Measurements from ENCODE around the gene TIPIN.
"Not testable (repeated sequence)": the region's sequence is repeated elsewhere in the genome, so short reads cannot be mapped to it uniquely, and the experiment has no call there.

The TIPIN gene

DNA sequence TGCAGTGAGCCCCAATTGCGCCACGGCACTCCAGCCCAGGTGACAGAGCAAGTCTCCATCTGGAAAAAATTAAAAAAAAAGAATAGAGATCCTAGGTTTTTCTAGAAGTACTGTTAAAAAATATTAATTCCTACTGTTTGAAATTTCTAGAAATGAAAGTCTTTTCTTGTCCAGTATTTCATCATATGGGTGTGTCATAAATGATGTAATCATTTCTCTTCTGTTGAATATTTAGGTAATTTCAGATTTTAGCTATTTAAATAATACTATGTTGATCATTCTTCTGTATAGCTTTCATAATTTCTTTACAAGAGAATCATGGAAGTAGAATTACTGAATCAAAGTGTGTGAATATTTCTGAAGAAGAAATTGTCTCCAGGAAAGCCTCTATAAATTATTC, 24.9 kb upstream of the TIPIN start:
- DNase-seq (ENCODE audit: low spot score): not testable (repeated sequence)

DNA sequence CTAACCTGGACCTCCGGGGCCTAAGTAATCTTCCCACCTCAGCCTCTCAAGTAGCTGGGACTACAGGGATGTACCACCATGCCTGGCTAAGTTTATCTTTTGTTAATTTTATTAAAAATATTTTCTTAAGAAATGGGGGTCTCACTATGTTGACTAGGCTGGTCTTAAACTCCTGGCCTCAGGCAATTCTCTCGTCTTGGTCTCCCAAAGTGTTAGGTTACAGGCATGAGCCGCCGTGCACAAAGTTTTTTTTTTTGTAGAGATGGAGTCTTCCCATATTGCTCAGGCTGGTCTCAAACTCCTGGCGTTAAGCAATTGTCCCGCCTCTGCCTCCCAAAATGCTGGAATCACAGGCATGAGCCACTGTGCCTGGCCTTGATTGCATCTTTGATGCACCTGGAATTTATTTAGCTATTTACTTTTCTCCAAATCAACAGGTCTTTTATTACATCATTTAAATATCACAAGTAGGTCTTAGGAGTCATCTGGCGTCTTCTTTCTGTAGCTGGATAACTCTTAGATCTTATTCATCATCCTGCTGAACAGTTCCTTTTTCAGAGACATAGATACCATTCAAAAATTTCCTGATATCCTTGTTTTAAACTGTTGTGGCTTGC, 22.4 kb upstream of the TIPIN start:
- no peak for DNase-seq (ENCODE audit: low spot score)

DNA sequence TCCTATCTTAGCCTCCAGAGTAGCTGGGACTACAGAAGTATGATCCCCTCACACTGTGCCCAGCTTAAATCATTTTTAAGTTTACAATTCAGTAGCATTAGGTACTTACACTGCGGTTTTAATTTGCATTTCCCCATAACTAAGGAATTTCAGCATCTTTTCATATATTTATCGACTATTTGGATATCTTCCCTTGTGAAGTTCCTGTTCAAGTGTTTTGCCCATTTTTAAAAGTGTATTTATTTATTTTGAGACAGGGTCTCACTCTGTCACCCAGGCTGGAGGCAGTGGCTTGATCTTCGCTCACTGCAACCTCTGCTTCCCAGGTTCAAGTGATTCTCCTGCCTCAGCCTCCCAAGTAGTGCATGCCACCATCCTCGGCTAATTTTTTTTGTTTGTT, 17.7 kb upstream of the TIPIN start:
- DNase-seq (ENCODE audit: low spot score): no peak

DNA sequence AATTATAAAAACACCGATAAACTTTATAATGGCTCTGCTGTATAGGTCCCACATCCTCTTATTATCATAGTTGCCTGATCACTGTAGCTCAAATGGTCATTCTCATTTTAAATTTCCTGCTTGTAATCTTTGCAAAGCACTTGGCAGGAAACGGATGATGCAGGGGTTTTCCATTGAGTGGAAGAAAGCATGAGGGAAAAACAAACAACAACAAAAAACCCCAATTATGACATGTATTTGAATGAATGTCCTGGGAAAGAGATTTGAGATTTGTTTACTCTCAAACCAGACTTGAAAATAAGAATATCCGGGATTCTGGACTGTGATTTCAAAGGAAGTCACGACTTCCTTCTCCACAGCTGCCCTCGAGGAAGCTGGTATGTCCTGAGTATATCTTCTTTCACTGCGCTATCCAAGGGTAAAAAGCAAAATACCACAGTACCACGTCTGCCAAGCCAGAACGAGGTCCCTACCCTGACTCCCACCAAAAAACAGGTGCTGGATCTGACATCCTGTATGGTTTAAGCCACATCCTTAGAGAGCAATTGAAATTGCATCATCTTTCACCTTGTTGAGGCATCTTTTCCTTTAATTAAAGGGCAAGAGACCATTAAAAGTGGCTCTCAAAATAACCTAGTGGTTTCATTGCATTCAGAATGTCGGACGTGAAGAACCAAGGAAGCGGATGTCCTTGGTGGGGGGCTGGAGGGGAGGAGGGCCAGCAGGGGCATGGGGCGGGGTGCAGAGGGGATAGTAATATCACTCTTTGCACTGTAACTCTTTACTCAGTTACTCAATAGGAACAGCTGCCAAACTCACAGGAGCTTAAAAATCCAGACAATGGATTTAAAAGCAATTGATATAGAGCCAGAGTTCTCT, 13.5 kb upstream of the TIPIN start:
- DNase-seq (ENCODE audit: low spot score): no peak

DNA sequence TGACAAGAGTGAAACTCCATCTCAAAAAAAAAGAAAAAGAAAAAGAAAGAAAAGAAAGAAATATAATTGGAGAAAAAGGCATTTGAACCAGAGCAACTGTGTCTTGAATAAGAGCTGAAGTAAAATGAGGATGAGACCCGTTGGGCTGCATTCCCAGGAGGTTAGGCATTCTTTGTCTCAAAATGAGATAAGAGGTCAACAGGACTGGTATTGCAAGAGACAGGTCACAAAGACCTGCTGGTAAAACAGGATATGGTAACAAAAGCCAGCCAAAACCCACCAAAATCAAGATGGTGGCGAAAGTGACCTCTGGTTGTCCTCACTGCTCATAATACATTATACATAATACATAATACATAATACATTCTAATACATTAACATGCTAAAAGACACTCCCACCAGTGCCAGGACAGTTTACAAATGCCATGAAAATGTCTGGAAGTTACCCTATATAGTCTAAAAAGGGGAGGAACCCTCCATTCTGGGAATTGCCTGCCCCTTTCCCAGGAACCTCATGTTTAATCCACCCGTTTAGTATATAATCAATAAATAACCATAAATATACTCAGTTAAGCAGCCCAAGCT, 8.6 kb upstream of the TIPIN start:
- no peak for DNase-seq (ENCODE audit: low spot score)

DNA sequence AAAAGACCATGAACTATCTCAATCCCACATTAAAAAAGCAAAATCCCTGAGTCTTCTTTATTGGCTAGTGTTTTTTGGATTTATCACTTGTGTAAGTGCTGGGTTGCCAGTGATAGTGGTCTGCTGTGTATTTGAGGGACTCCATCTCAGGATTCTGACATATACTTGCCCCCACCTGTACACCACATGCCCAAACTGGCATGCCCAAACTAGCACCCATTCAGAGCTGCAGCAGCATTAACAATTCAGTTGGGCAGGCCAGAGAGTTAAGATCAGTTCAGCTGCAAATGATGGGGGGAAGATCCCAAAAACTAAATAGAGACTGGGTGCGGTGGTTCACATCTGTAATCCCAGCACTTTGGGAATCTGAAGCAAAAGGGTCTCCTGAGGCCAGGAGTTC, 6.3 kb upstream of the TIPIN start:
- no peak for DNase-seq (ENCODE audit: low spot score)

DNA sequence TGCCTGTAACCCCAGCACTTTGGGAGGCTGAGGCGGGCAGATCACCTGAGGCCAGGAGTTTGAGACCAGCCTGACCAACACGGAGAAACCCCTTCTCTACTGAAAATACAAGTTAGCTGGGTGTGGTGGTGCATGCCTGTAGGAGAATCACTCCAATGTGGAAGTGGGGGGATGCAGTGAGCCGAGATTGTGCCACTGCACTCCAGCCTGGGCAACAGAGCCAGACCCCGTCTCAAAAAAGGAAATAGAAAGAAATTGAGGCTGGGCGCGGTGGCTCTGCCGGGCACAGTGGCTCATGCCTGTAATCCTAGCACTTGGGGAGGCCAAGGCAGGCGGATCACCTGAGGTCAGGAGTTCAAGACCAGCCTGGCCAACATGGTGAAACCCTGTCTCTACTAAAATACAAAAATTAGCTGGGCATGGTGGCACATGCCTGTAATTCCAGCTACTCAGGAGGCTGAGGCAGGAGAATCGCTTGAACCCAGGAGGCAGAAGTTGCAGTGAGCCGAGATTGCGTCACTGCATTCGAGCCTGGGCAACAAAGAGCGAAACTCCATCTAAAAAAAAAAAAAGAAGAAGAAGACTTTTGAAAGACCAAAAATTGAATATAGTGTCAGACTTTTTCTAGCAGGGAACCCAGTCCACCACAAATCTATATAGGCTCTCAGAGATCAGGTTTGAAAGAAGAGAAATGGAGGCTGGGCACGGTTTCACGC, 5.4 kb upstream of the TIPIN start:
- DNase-seq (ENCODE audit: low spot score): not testable (repeated sequence)

DNA sequence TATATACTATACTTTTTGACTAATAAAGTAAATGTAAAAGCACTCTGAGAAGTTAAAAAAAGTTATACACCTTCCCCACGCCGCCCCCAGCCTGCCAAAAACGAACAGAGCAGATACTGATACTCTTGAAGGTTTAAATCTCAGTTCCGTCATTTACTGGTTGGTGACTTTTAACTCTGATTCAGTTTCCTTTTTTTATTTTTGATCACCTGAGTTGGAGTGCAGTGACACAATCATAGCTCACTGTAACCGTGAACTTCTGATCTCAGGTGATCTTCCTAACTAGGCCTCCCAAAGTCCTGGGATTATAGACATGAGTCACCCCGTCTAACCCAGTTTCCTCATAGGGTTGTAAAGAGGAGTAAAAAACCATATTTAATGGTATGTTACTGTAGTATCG, 3.3 kb upstream of the TIPIN start:
- no peak for DNase-seq (ENCODE audit: low spot score)

DNA sequence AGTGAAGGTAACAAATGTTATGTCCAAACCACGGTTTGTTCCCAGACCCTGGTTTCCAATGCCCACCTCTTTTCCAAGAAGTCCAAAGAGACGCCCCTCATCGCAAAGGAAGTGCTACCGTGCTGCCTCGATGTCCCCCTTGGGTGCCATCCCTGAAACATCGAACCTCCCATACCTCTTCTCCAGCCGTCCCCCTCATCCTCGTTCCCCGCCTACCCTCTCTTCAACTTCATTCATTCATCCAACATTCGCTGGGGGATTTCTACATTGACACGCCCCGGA, 467 bp downstream of the TIPIN start:
- no peak for DNase-seq (ENCODE audit: low spot score)

- DNase-seq (ENCODE audit: low spot score): not testable (repeated sequence)
These were observed 8.0 kb downstream of the TIPIN start for GRCh38 chr15:66348530-66348929.

- DNase-seq (ENCODE audit: low spot score): no peak
These were observed 27.7 kb downstream of the TIPIN start for GRCh38 chr15:66328771-66329170.

GRCh38 chr15:66327736-66328135, 28.7 kb downstream of the TIPIN start:
- no peak for DNase-seq (ENCODE audit: low spot score)

DNA sequence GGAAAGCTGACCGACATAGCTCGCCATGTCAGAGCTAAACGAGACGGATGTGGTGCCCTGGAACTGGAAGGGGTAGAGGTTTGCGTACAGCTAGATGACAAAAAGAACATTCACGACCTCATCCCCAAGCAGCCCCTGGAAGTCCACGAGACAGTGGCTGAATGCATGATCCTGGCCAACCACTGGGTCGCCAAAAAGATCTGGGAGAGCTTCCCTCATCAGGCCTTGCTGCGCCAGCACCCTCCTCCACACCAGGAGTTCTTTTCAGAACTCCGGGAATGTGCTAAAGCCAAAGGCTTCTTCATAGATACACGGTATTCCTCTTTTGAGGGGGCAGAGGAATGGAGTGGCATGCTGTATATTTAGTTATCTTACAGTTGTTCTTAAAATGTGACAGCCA, 30.4 kb downstream of the TIPIN start:
- no peak for DNase-seq (ENCODE audit: low spot score)

DNA sequence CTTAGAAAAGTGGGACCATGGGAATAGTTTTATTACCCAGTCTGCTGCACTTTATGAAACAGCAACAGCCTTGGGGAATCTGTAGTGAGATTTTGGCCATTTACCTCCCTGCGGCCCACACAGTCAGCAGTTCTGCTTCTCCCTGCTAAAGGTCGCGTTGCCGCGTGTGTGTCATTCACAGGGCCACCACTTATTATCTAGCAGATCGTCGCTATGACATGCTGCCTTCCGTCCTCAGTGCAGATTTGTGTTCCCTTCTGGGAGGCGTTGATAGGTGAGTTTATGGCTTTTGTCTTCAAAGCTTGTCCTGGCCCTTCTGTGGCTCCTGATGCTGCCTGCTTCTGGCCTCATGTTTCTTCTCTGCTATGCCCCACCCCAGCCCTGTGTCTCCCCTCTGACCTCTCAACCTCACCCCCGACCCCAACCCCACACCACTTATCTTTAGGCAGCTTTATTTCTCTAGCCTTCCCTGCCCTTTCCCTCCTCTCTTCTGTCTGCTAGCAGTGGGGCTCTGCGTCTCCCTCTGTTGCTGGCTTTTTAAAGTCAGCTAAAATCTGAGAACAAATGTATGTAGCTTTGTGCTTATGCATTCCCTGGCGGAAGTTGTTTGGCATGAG, 33.1 kb downstream of the TIPIN start:
- no peak for DNase-seq (ENCODE audit: low spot score)

DNA sequence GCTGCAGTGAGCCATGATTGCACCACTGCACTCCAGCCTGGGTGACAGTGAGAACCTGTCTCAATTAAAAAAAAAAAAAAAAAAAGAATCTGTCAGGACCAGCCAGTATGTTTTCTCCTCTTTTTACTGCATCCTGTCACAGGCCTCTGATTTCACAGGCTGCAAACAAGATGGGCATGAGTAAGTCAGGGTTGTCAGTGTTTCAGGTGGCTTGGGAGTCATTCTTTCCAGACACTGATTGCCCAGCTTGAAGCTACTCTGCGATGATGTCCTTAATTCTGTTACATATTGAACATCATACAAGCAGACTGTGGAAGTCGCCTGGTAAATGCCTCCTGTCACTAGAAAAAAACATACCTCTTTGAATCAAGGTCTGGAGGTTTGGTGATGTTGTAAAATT, 44.3 kb downstream of the TIPIN start:
- DNase-seq (ENCODE audit: low spot score): no peak

- no peak for DNase-seq (ENCODE audit: low spot score)
These were observed 45.7 kb downstream of the TIPIN start for GRCh38 chr15:66310786-66311185.

- DNase-seq (ENCODE audit: low spot score): no peak
These were observed 46.7 kb downstream of the TIPIN start for GRCh38 chr15:66309828-66310227.

DNA sequence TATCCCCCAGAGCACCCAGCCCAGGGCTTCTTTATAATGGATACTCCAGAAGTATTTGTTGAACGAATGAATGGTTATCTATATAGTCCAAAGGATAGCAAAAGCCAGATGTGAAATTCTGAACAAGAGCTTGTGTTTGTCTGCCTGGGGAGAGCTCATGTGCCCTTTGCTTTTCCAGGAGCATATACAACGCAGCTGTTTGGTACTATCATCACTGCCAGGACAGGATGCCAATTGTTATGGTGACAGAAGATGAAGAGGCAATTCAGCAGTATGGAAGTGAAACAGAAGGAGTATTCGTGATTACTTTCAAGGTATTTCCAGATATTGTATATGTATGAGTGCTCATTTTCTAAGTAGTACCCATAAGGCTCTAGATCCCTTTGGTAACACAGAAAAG, 48.0 kb downstream of the TIPIN start:
- no peak for DNase-seq (ENCODE audit: low spot score)

GRCh38 chr15:66306381-66306780, 50.1 kb downstream of the TIPIN start:
- DNase-seq (ENCODE audit: low spot score): no peak

GRCh38 chr15:66304425-66304824, 52.1 kb downstream of the TIPIN start:
- not testable (repeated sequence) for DNase-seq (ENCODE audit: low spot score)

DNA sequence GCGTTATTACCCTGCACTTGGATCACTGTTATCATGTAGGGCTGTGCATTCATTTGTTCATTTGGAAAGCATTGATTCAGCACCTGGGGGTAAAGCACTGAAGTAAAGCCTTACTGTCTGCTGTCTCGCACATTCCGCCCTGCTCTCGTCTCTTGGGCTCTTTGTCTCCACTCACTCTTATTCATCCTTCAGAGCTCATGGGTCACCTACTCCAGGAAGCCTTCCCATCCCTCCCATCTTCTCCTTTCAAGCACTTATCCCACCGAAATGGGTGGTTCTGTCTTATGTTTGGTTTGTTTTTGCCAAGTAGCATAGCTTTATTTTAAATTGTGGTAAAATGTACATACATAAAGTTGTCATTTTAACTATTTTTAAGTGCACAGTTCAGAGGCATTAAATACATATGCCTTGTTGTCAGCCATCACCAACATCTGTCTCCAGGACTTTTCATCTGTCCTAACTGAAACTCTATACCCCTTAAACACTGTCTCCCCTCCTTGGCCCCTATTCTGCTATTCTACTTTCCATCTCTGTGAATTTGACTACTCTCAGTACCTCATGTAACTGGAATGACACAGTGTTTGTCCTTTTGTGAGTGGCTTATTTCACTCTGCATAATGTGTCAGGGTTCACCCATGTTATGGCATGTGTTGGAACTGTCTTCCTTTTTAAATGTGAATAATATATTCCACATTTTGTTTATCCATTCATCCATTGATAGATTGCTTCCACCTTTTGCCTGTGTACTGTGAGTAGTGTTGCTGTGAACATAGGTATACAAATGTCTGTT, 53.8 kb downstream of the TIPIN start:
- DNase-seq (ENCODE audit: low spot score): no peak

DNA sequence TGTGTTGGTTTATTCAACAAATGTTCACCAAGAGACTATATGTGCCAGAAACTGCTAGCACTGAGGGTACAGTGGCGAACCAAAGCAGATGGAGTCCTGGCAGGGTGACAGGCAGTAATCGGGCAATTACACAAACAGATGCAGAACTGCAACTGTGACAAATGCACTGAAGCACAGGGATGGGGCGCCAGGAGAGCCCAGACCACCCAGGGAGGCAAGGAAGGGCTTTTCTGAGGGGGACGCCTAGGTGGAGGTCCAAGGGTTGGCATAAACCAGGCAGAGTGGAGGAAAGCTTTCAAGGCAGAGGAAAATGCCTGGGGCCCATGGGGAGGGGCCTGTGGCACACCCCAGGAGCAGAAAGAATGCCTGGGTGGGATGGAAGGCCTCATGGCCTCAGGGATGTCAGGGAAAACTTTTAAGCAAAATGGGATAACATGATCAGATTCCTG, 57.7 kb downstream of the TIPIN start:
- no peak for DNase-seq (ENCODE audit: low spot score)
